ENCODE measurements around the gene JAG2.

Gene JAG2

GRCh38 chr14:105172476-105172875 is 3.9 kb upstream of the JAG2 start:
- Histone ChIP-seq H3K27me3 (ENCODE audit: insufficient read depth, low read length, poor library complexity) (no peaks in the 10 kb centered on the region), H3K4me1 (ENCODE audit: insufficient read depth, low read length) (peaks cover 19% of the 10 kb centered on the region), H3K9ac (ENCODE audit: low read depth, low read length) (no peak overlapping the region), H2AFZ (ENCODE audit: low read depth, low read length) (no peak overlapping the region), H3K4me2 (ENCODE audit: insufficient read depth, low read length) (no peak overlapping the region), H3K79me2 (ENCODE audit: insufficient read depth, low read length) (no peaks in the 10 kb centered on the region), H3K36me3 (ENCODE audit: insufficient read depth, low read length) (no peaks in the 10 kb centered on the region), H4K20me1 (ENCODE audit: insufficient read depth, low read length) (peaks cover 13% of the 10 kb centered on the region), H3K9me3 (ENCODE audit: insufficient read depth, low read length, severe bottlenecking) (no peaks in the 10 kb centered on the region), H3K27ac (ENCODE audit: low read length) (no peak overlapping the region), H3K4me3 (ENCODE audit: low read depth in 1 of 2, low read length in 2 of 2) (no peak overlapping the region)
- DNase-seq: no peak
- ATAC-seq (ENCODE audit: insufficient read depth, low read depth): no peak
- TF ChIP-seq EZH2 (IDR thresholded peaks at IDR 0.05; ENCODE audit: borderline replicate concordance, low read depth, low read length, severe bottlenecking) (no peak), CTCF (IDR thresholded peaks at IDR 0.05; ENCODE audit: borderline replicate concordance, extremely low read depth, low read length, poor library complexity, severe bottlenecking) (no peak)

- H3K4me1 ChIP-seq (ENCODE audit: insufficient read depth, low read length): peaks cover 18% of the 10 kb centered on the region
- ATAC-seq (ENCODE audit: insufficient read depth, low read depth) (no peak), DNase-seq (no peak)
- peaks cover 10% of the 10 kb centered on the region for H4K20me1 ChIP-seq (ENCODE audit: insufficient read depth, low read length)
- H3K27ac ChIP-seq (ENCODE audit: low read length): no peak overlapping the region
- H3K79me2 ChIP-seq (ENCODE audit: insufficient read depth, low read length): no peaks in the 10 kb centered on the region
- H3K9me3 ChIP-seq (ENCODE audit: insufficient read depth, low read length, severe bottlenecking): no peaks in the 10 kb centered on the region
- no peak overlapping the region for H3K9ac ChIP-seq (ENCODE audit: low read depth, low read length)
- no peak overlapping the region for H3K4me2 ChIP-seq (ENCODE audit: insufficient read depth, low read length)
- H2AFZ ChIP-seq (ENCODE audit: low read depth, low read length): no peak overlapping the region
- TF ChIP-seq CTCF (IDR thresholded peaks at IDR 0.05; ENCODE audit: borderline replicate concordance, extremely low read depth, low read length, poor library complexity, severe bottlenecking) (no peak), EZH2 (IDR thresholded peaks at IDR 0.05; ENCODE audit: borderline replicate concordance, low read depth, low read length, severe bottlenecking) (no peak)
- H3K36me3 ChIP-seq (ENCODE audit: insufficient read depth, low read length): no peaks in the 10 kb centered on the region
- H3K4me3 ChIP-seq (ENCODE audit: low read depth in 1 of 2, low read length in 2 of 2): no peak overlapping the region
- no peaks in the 10 kb centered on the region for H3K27me3 ChIP-seq (ENCODE audit: insufficient read depth, low read length, poor library complexity)
Observed at GRCh38 chr14:105171004-105171673, 2.6 kb upstream of the JAG2 start.

DNA sequence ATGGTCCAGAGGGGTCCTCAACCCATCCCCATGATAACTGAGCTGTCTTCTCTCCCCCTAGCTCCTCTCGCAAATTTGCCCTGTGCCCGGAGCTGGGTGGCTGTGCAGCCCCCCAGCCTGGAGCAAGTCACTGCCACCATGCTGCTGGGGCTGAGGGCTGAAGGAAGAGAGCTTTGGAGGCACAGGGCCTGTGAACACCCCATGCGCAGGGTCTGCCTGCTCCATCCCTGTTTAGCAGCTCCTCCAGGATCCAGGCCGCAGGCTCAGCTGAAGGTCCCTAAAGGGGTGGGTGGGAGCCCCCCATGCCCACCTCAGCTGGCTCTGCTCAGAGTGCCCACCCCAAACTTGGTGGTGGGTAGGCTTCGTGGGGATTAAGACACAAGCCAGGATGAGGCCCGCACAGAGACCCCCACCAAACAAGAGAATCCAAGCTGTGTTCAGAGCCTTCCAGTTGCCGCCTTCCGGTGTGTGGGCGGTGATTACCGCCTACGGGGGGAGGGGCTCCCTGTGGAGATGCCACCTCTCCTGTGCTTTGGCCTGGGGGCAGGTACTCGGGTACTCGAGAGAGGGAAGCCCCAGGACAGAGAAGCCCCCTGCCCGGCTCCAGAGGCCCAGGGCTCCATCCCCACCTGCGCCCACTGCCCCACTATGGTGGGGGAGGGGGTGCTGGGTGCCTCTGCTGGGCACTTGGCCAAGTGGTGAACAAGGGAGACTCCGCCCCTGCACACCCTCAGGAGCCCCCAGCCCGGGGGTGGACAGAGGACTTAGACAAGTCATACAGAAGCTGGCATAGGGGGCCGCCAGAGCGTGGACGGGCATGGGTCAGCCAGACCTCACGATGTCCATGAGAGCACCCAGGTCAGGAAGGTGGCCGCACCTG is 1.4 kb upstream of the JAG2 start:
- H3K4me3 ChIP-seq (ENCODE audit: low read depth in 1 of 2, low read length in 2 of 2): no peak overlapping the region
- no peak for TF ChIP-seq EZH2 (IDR thresholded peaks at IDR 0.05; ENCODE audit: borderline replicate concordance, low read depth, low read length, severe bottlenecking)
- no peak for TF ChIP-seq CTCF (IDR thresholded peaks at IDR 0.05; ENCODE audit: borderline replicate concordance, extremely low read depth, low read length, poor library complexity, severe bottlenecking)
- no peak for ATAC-seq (ENCODE audit: insufficient read depth, low read depth)
- H3K9ac ChIP-seq (ENCODE audit: low read depth, low read length): no peak overlapping the region
- H3K4me1 ChIP-seq (ENCODE audit: insufficient read depth, low read length): peaks cover 11% of the 10 kb centered on the region
- H3K36me3 ChIP-seq (ENCODE audit: insufficient read depth, low read length): no peaks in the 10 kb centered on the region
- no peak overlapping the region for H2AFZ ChIP-seq (ENCODE audit: low read depth, low read length)
- H3K27me3 ChIP-seq (ENCODE audit: insufficient read depth, low read length, poor library complexity): no peaks in the 10 kb centered on the region
- no peaks in the 10 kb centered on the region for H3K9me3 ChIP-seq (ENCODE audit: insufficient read depth, low read length, severe bottlenecking)
- H4K20me1 ChIP-seq (ENCODE audit: insufficient read depth, low read length): peaks cover 5% of the 10 kb centered on the region
- DNase-seq: no peak
- H3K4me2 ChIP-seq (ENCODE audit: insufficient read depth, low read length): no peak overlapping the region
- H3K27ac ChIP-seq (ENCODE audit: low read length): no peak overlapping the region
- no peaks in the 10 kb centered on the region for H3K79me2 ChIP-seq (ENCODE audit: insufficient read depth, low read length)

Measured in DND-41 (cell line).